K562 (cell line): ENCODE results near the gene PGAM2. TPM values are rescaled to one million over a fixed set of nuclear protein-coding genes. Genes with fewer than 3 reads are reported as not detected.

ENCODE experiments used
- ATAC-seq: fragments of 200-7000 bp; cut with Tn5 transposase; 3 replicates; pipeline ENCODE4 v1.9.1; 2020; ENCODE audit warnings: moderate library complexity
- BruUV-seq: library from RNA; stranded (reverse); fragments of 400-500 nt; replicated peaks from 2 replicates; lab custom pipeline; 2021; lab: Mats Ljungman, UMichigan
- CTCF ChIA-PET: fragments of 300-600 bp; formaldehyde crosslinking; extraction: SDS; loops from one replicate; lab custom pipeline; 2021; ENCODE audit warnings: low intra/inter-chr PET ratio; lab: Yijun Ruan, JAX
- POLR2A ChIA-PET: fragments of 300-600, 350-650 bp; sonication (Branson Sonifier 250); formaldehyde crosslinking; extraction: SDS; loops from one replicate; lab custom pipeline; 2021; ENCODE audit warnings: antibody characterized with exemption, inconsistent platforms; lab: Yijun Ruan, JAX
- DNase-seq, 4 experiments: peaks; one replicate each; pipeline versions ENCODE4 v3.0.0 to v3.0.0-alpha.2; 2011 to 2018; ENCODE audit warnings: low spot score in 3 of 4, mixed read lengths in 3 of 4; ENCODE audit errors: extremely low read depth in 1 of 4
- FAIRE-seq: peaks from 2 replicates; lab custom pipeline; 2011; peaks lifted over from hg19 to GRCh38; lab: Jason Lieb, UNC
- H2AFZ ChIP-seq: 2 replicates; pipeline ENCODE4 v1.6.0; 2011; ENCODE audit warnings: low read depth, low read length, control low read depth, inconsistent platforms
- H3K27ac ChIP-seq: fragments of 200-600 bp; 3 replicates; pipeline ENCODE4 v1.8.0; 2011; ENCODE audit warnings: low read depth, mild to moderate bottlenecking, control low read depth, inconsistent platforms, low read length, moderate library complexity, mixed read lengths; ENCODE audit errors: extremely low read depth
- H3K27me3 ChIP-seq, 2 experiments: fragments of 300-600 bp in 1 of 2; 2 replicates in 1 of 2; 3 replicates in 1 of 2; pipeline versions ENCODE4 v1.6.0 to v1.8.0; 2011; ENCODE audit warnings: inconsistent platforms in 2 of 2, low read length in 2 of 2, mild to moderate bottlenecking in 1 of 2, mixed read lengths in 1 of 2, moderate library complexity in 1 of 2; ENCODE audit not compliant: control insufficient read depth in 2 of 2, insufficient read depth in 2 of 2
- H3K36me3 ChIP-seq: fragments of 300-600 bp; 3 replicates; pipeline ENCODE4 v1.8.0; 2011; ENCODE audit warnings: mild to moderate bottlenecking, low read length, inconsistent platforms; ENCODE audit not compliant: control insufficient read depth, insufficient read depth
- H3K4me1 ChIP-seq, 2 experiments: fragments of 200-600 bp in 1 of 2; replicated peaks in 1 of 2; 2 replicates in 1 of 2; 3 replicates in 1 of 2; pipeline versions ENCODE4 v1.5.1 to v1.8.0; 2011; ENCODE audit warnings: inconsistent platforms in 2 of 2, low read length in 2 of 2, mild to moderate bottlenecking in 1 of 2, mixed read lengths in 1 of 2, moderate library complexity in 1 of 2; ENCODE audit not compliant: control insufficient read depth in 2 of 2, insufficient read depth in 2 of 2
- H3K4me2 ChIP-seq: 2 replicates; pipeline ENCODE4 v1.6.1; 2011; ENCODE audit warnings: low read length, control low read depth, inconsistent platforms, mixed read lengths; ENCODE audit not compliant: insufficient read depth
- H3K4me3 ChIP-seq: fragments of 200-600 bp; sonication (generic), shearing (Covaris generic); 2 replicates; pipeline ENCODE4 v1.5.1; 2016; ENCODE audit warnings: control low read depth, inconsistent platforms
- H3K79me2 ChIP-seq: fragments of 200-600 bp; 3 replicates; pipeline ENCODE4 v1.8.0; 2011; ENCODE audit warnings: low read length, inconsistent platforms; ENCODE audit not compliant: control insufficient read depth, insufficient read depth
- H3K9ac ChIP-seq, 2 experiments: 2 replicates each; pipeline versions ENCODE4 v1.6.0 to v1.6.1; 2011; ENCODE audit warnings: low read depth in 2 of 2, low read length in 2 of 2, control low read depth in 1 of 2, inconsistent platforms in 1 of 2, mild to moderate bottlenecking in 1 of 2, mixed read lengths in 1 of 2; ENCODE audit not compliant: insufficient read depth in 1 of 2
- H3K9me1 ChIP-seq: one replicate; pipeline ENCODE4 v1.6.0; 2011; ENCODE audit warnings: inconsistent platforms, mild to moderate bottlenecking, low read length, moderate library complexity; ENCODE audit not compliant: control insufficient read depth, insufficient read depth
- H3K9me3 ChIP-seq: replicated peaks from 2 replicates; pipeline ENCODE4 v1.5.1; 2011; ENCODE audit warnings: low read depth, low read length, inconsistent platforms; ENCODE audit not compliant: control insufficient read depth, insufficient read depth
- H4K20me1 ChIP-seq: replicated peaks from 2 replicates; pipeline ENCODE4 v1.6.1; 2011; ENCODE audit warnings: low read length, inconsistent platforms, mixed read lengths; ENCODE audit not compliant: control insufficient read depth, insufficient read depth
- ATF3 ChIP-seq, 2 experiments: fragments of 450-650 bp in 1 of 2; sonication (generic) in 1 of 2; formaldehyde crosslinking in 1 of 2; IDR thresholded peaks in 1 of 2; conservative IDR thresholded peaks in 1 of 2; 2 replicates each; pipeline versions ENCODE4 v1.6.1 to v1.8.1; 2016 to 2023; ENCODE audit warnings: mild to moderate bottlenecking in 2 of 2, moderate library complexity in 2 of 2, inconsistent platforms in 1 of 2, missing genetic modification reagents in 1 of 2
- CCNT2 ChIP-seq: IDR thresholded peaks from 2 replicates; pipeline ENCODE4 v1.6.1; 2011; ENCODE audit warnings: borderline replicate concordance, low read depth, mild to moderate bottlenecking, moderate library complexity, mixed read lengths, low read length; ENCODE audit not compliant: insufficient read length; ENCODE audit errors: extremely low read depth
- FOSL1 ChIP-seq: fragments of 200-800 bp; sonication (Bioruptor generic); conservative IDR thresholded peaks from 2 replicates; pipeline ENCODE4 v1.6.1; 2016; ENCODE audit warnings: missing genetic modification characterization, missing compliant biosample characterization
- HINFP ChIP-seq: fragments of 450-650 bp; conservative IDR thresholded peaks from 2 replicates; pipeline ENCODE4 v1.6.1; 2016; ENCODE audit warnings: missing genetic modification characterization, low read depth, mild to moderate bottlenecking, control low read depth, missing compliant biosample characterization
- HMGN3 ChIP-seq: IDR thresholded peaks from 2 replicates; pipeline ENCODE4 v1.6.1; 2011; ENCODE audit warnings: borderline replicate concordance, low read depth, mild to moderate bottlenecking, mixed read lengths, low read length; ENCODE audit not compliant: insufficient read length; ENCODE audit errors: extremely low read depth
- JUND ChIP-seq, 2 experiments: IDR thresholded peaks; 2 replicates in 1 of 2; 3 replicates in 1 of 2; pipeline ENCODE4 v1.6.1; 2011; ENCODE audit warnings: borderline replicate concordance in 2 of 2, low read depth in 2 of 2, low read length in 2 of 2, improper control_type of control experiment in 1 of 2, missing biosample characterization in 1 of 2, missing genetic modification characterization in 1 of 2, missing genetic modification reagents in 1 of 2
- MEIS2 ChIP-seq: fragments of 450-650 bp; IDR thresholded peaks from 2 replicates; pipeline ENCODE4 v1.6.1; 2014; ENCODE audit warnings: mild to moderate bottlenecking; ENCODE audit not compliant: partially characterized antibody
- MYNN ChIP-seq, 2 experiments: sonication (generic); formaldehyde crosslinking in 1 of 2; IDR thresholded peaks; 2 replicates each; pipeline versions ENCODE4 v1.5.0 to v1.6.1; 2016 to 2020; ENCODE audit warnings: antibody characterized with exemption in 1 of 2, missing genetic modification reagents in 1 of 2
- POLR2A ChIP-seq: fragments of 450-650 bp; conservative IDR thresholded peaks from 2 replicates; pipeline ENCODE4 v1.6.1; 2016
- POLR2AphosphoS2 ChIP-seq: IDR thresholded peaks from 2 replicates; pipeline ENCODE4 v1.6.1; 2012; ENCODE audit warnings: low read length, improper control_type of control experiment
- POLR2B ChIP-seq: fragments of 450-650 bp; IDR thresholded peaks from 2 replicates; pipeline ENCODE4 v1.6.1; 2018; ENCODE audit warnings: low read depth; ENCODE audit not compliant: partially characterized antibody
- POLR2G ChIP-seq: fragments of 200-400 bp; formaldehyde crosslinking; IDR thresholded peaks from 2 replicates; pipeline ENCODE4 v1.6.1; 2017; ENCODE audit warnings: low read depth, mild to moderate bottlenecking, antibody characterized with exemption, low read length, moderate library complexity
- RBFOX2 ChIP-seq: fragments of 200-400 bp; formaldehyde crosslinking; IDR thresholded peaks from 2 replicates; pipeline ENCODE4 v1.6.1; 2017; ENCODE audit warnings: low read depth, mild to moderate bottlenecking, low read length, moderate library complexity
- TEAD2 ChIP-seq: fragments of 450-650 bp; IDR thresholded peaks from 2 replicates; pipeline ENCODE4 v1.6.1; 2016; ENCODE audit warnings: missing genetic modification characterization, control low read depth, missing compliant biosample characterization
- WGBS: fragments of 100-300 bp; shearing (Covaris generic); methylation state at CpG from one replicate; pipeline ENCODE4 v1.1.6; 2016; ENCODE audit warnings: low coverage, mixed read lengths; ENCODE audit not compliant: insufficient coverage; ENCODE audit errors: missing lambda C conversion rate; 5-methylcytosine and 5-hydroxymethylcytosine counted together
- in situ Hi-C: fragments of 300-500 bp; cut with MboI; formaldehyde crosslinking; loops from 4 replicates; pipeline ENCODE4 v1.15.0; 2018; ENCODE audit warnings: inconsistent platforms, mixed read lengths
- intact Hi-C: fragments of 100-400 bp; cut with micrococcal nuclease; formaldehyde crosslinking; loops from 2 replicates; pipeline ENCODE4 v1.14.2; 2022
- polyA plus RNA-seq, 8 experiments: library from polyadenylated mRNA; depleted of rRNA in 4 of 8; stranded (reverse) in 5 of 8; unstranded in 3 of 8; fragments of >200 nt; fragmentation: Nextera tagmentation in 2 of 8; fragmentation: Illumina TruSeq in 1 of 8; extraction: Ambion mirVana in 2 of 8; extraction: Trizol in 1 of 8; gene quantifications; 2 replicates each; pipeline versions ENCODE4 v1.2.1 to v1.2.3, GENCODE V29; 2011 to 2014; ENCODE audit warnings: inconsistent platforms in 1 of 8, missing spikeins in 1 of 8
- total RNA-seq, 7 experiments: library from RNA; depleted of rRNA in 6 of 7; stranded (reverse); fragments of >200 nt in 6 of 7; fragmentation: Illumina TruSeq in 2 of 7; extraction: Trizol in 2 of 7; gene quantifications; 2 replicates each; pipeline versions ENCODE4 v1.2.1 to v1.2.3, GENCODE V29; 2011 to 2021; ENCODE audit warnings: low replicate concordance in 1 of 7

PGAM2 gene
- total and polyA plus RNA-seq, 9 of the 15 experiments (the other 6 are each of a cell fraction or from before 2014, with no cell fraction given) = not detected

- WGBS = 25% methylated on average over 17 of the region's 34 CpGs
- H4K20me1 ChIP-seq = peaks cover 33% of the 10 kb centered on the region
- peak overlapping the region; percentile 76 for H3K4me2 ChIP-seq
- ATAC-seq = peak; percentile 73
- H3K36me3 ChIP-seq = peaks cover 40% of the 10 kb centered on the region; the same call in 2 of the 3 replicates
- peak; percentile 52 to 84 (median 82) for DNase-seq
- in situ Hi-C loops (no loop called here), intact Hi-C loops (no loop called here)
- CTCF ChIA-PET = no interaction called here
- peaks cover 2 to 24% of the 10 kb centered on the region in 2 experiments; a peak in 3 of 5 replicates for H3K27me3 ChIP-seq
- no peaks in the 10 kb centered on the region for H3K9me3 ChIP-seq
- peak; percentile 15 for FAIRE-seq
- H3K9ac ChIP-seq = peak overlapping the region in 1 of 2 experiments; percentile 66; a peak in 2 of 4 replicates
- peak overlapping the region; percentile 6 for H3K4me3 ChIP-seq
- H2AFZ ChIP-seq = no peak overlapping the region; the same call in 1 of the 2 replicates
- no peak for TF ChIP-seq HINFP (tag)
- TF ChIP-seq POLR2AphosphoS2 = peak; percentile 84
- TF ChIP-seq CCNT2 = peak; percentile 18
- TF ChIP-seq RBFOX2 = 0 out of 2 replicates have a peak, but pooled peaks have one; percentile 5
- TF ChIP-seq MYNN (IDR thresholded peaks at IDR 0.05) = 0 out of 2 replicates have a peak, but pooled peaks have one; percentile 12
- TF ChIP-seq MYNN (CRISPR knock-in tag; IDR thresholded peaks at IDR 0.05) = no peak
- peak; percentile 29 for TF ChIP-seq HMGN3
- no peak for TF ChIP-seq JUND (IDR thresholded peaks at IDR 0.05; ENCODE audit: borderline replicate concordance, low read depth, low read length)
- 0 out of 3 replicates have a peak, but pooled peaks have one; percentile 1 for TF ChIP-seq JUND (tag; IDR thresholded peaks at IDR 0.05; ENCODE audit: borderline replicate concordance, low read depth, low read length)
- TF ChIP-seq MEIS2 = peak; percentile 4
- 0 out of 2 replicates have a peak, but pooled peaks have one; percentile 58 for TF ChIP-seq POLR2A
- 0 out of 2 replicates have a peak, but pooled peaks have one; percentile 25 for TF ChIP-seq FOSL1 (tag)
- no peak for TF ChIP-seq TEAD2 (tag)
- TF ChIP-seq POLR2B = peak; percentile 52
- peak; percentile 69 for TF ChIP-seq POLR2G
- no peak for TF ChIP-seq ATF3 (IDR thresholded peaks at IDR 0.05)
- TF ChIP-seq ATF3 (CRISPR knock-in tag; conservative IDR thresholded peaks at IDR 0.05) = no peak
- H3K9me1 ChIP-seq = peaks cover 9% of the 10 kb centered on the region
- peaks cover 10 to 56% of the 10 kb centered on the region in 2 experiments; a peak in 4 of 5 replicates for H3K4me1 ChIP-seq
- H3K27ac ChIP-seq = no peak overlapping the region
- no TSS peak for BruUV-seq
- POLR2A ChIA-PET = interaction anchor here (0.6 to 2.8 kb wide), 5 partner anchors 10 to 619 kb away, joined by 3 to 12 read pairs (median 3); partner anchors contain the start of gene POLD2
- no peaks in the 10 kb centered on the region for H3K79me2 ChIP-seq
Observed at GRCh38 chr7:44112997-44113763, 47.8 kb upstream of the PGAM2 start.
